ENCODE results near the gene NTN1. TPM values are rescaled to one million over a fixed set of nuclear protein-coding genes. Genes with fewer than 3 reads are reported as not detected.
"Not testable (repeated sequence)": the region's sequence is repeated elsewhere in the genome, so short reads cannot be mapped to it uniquely, and the experiment has no call there.

The NTN1 gene
- polyA plus RNA-seq, 4 donors: 2.0 to 10.7 (median 3.6) TPM

- no peak for DNase-seq (ENCODE audit: low read depth in 4 of 4, low spot score in 3 of 4)
Measured at GRCh38 chr17:9148905-9149525, 127.7 kb downstream of the NTN1 start.

DNA sequence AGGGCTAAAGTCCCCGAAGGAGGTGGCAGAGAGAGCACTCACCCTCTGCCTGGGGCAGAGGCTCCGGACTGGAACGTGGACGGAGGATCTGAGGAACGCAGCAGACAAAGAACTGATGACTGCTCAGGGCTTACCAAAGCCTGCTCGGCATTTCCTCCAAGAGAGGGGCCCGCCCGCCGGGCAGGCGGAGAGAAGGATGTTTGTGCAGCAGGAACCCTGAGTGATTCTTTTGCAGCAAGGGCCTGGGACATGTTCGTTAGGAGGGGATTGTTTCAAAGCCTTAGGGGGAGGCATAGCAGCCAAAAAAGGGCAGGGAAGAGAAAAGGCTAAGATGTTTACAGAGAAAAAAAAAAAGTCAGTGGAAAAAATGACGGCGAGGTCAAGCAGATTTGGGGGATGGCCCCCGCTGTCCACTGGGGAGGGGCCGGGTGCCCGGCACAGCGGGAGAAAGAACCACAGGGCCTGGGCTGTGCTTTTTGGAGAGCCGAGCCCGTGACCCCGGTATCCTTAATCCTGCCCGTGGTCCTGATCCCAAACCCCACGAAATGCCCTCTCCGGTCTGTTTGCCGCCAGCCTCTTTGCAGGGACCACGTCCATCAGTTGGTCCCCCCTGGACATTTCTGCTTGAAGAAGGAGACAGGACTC, 129.3 kb downstream of the NTN1 start:
- no peak for DNase-seq (ENCODE audit: low read depth in 4 of 4, low spot score in 3 of 4)

DNA sequence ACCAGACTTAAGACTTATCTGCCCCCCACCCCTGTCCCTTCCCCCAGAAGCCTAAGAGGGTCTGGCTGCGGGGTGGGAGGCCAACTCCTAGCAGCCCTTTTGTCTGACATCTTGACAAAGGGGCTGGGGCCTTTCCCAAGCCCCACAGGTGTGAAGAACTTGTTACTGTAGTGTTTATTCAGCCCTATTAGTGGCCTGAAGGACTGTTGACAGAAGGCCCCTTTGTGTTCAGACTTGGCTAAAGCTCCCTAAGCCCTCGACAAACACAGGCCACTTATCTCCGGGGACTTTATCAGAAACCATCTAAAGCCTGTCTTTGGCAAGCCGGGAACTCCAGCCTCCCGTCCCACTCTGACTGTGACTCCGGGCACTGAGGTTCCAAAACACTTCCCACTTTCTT, 129.8 kb downstream of the NTN1 start:
- DNase-seq (ENCODE audit: low read depth in 4 of 4, low spot score in 3 of 4): no peak

DNA sequence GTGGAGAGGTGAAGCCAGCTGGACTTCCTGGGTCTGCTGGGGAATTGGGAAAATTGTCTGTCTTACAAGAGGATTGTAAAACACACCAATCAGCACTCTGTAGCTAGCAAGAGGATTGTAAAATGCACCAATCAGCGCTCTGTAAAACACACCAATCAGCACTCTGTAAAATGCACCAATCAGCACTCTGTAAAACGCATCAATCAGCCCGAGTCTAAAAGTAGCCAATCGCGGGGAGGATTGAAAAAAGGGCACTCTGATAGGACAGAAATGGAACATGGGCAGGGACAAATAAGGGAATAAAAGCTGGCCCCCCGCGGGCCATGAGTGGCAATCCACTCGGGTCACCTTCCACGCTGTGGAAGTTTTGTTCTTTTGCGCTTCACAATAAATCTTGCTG, 130.4 kb downstream of the NTN1 start:
- DNase-seq (ENCODE audit: low read depth in 4 of 4, low spot score in 3 of 4): not testable (repeated sequence)

GRCh38 chr17:9158544-9159452, 137.5 kb downstream of the NTN1 start:
- no peak for DNase-seq (ENCODE audit: low read depth in 4 of 4, low spot score in 3 of 4)

DNA sequence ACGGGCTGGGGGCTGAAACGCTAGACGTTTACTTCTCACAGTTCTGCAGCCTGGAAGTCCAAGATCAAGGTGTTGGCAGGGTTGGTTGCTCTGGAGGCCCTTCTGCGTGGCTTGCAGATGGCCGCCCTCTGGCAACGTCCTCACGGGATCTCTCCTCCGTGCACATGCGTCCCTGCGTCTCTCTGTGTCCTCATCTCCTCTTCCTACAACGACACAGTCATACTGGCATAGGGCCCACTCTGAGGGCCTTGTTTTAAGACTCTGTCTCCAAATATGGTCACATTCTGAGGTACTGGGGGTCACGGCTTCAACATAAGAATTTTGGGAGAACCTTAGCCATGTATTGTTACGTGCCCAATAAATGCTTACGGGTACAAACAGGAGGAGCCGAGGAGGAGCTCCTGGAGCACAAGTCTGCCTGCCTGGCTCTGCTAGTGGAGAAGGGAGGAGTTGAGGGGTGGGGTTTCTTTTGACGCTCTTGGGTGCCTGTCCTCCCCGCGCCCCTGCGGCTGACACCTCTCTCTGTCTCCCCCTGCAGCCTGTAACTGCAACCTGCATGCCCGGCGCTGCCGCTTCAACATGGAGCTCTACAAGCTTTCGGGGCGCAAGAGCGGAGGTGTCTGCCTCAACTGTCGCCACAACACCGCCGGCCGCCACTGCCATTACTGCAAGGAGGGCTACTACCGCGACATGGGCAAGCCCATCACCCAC, 141.1 kb downstream of the NTN1 start:
- DNase-seq (ENCODE audit: low read depth in 4 of 4, low spot score in 3 of 4): no peak

GRCh38 chr17:9166788-9167187, 145.5 kb downstream of the NTN1 start:
- no peak for DNase-seq (ENCODE audit: low read depth in 4 of 4, low spot score in 3 of 4)

DNA sequence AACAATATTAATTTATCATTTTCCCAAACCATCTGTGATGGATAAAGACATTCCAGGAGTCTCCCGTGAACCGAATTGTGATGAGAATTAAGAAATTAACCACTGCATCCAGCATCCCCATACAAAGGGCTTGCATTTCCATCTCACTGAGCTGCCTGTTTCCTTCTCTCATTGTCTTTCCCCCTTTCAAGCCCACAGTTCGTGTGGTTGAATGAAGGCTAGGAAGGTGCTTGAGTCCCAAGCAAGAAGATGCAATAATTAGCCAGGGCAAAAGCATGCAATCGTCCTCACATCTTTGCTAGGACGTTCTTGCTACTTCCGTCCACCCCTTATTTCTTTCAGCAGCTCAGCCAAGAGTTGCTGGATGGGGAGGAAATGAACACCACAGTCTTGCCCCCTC, 146.1 kb downstream of the NTN1 start:
- no peak for DNase-seq (ENCODE audit: low read depth in 4 of 4, low spot score in 3 of 4)

GRCh38 chr17:9169116-9169515, 147.8 kb downstream of the NTN1 start:
- DNase-seq (ENCODE audit: low read depth in 4 of 4, low spot score in 3 of 4): no peak

- no peak for DNase-seq (ENCODE audit: low read depth in 4 of 4, low spot score in 3 of 4)
Measured at GRCh38 chr17:9170336-9170735, 149.0 kb downstream of the NTN1 start.

DNA sequence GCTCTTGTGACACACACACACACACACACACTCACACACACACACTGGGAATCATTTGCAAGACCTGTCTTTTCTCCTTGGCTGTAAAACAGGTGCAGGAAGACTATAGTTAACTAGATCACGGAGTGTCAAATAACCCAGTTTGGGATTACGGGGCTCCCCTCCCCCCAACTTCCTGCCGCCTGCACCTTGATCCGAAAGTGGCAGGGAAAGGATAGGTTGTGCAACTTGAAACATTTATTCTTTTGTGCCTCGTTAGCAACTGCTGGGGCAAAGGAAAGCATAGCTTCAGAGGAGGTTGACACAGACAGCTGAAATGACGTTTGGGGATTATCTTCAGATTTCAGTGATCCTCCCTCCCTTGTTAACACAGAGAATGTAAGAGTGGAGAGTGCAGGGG, 149.5 kb downstream of the NTN1 start:
- no peak for DNase-seq (ENCODE audit: low read depth in 4 of 4, low spot score in 3 of 4)

GRCh38 chr17:9173386-9173983, 152.2 kb downstream of the NTN1 start:
- no peak for DNase-seq (ENCODE audit: low read depth in 4 of 4, low spot score in 3 of 4)

- no peak for DNase-seq (ENCODE audit: low read depth in 4 of 4, low spot score in 3 of 4)
Measured at GRCh38 chr17:9174312-9174711, 153.0 kb downstream of the NTN1 start.

DNA sequence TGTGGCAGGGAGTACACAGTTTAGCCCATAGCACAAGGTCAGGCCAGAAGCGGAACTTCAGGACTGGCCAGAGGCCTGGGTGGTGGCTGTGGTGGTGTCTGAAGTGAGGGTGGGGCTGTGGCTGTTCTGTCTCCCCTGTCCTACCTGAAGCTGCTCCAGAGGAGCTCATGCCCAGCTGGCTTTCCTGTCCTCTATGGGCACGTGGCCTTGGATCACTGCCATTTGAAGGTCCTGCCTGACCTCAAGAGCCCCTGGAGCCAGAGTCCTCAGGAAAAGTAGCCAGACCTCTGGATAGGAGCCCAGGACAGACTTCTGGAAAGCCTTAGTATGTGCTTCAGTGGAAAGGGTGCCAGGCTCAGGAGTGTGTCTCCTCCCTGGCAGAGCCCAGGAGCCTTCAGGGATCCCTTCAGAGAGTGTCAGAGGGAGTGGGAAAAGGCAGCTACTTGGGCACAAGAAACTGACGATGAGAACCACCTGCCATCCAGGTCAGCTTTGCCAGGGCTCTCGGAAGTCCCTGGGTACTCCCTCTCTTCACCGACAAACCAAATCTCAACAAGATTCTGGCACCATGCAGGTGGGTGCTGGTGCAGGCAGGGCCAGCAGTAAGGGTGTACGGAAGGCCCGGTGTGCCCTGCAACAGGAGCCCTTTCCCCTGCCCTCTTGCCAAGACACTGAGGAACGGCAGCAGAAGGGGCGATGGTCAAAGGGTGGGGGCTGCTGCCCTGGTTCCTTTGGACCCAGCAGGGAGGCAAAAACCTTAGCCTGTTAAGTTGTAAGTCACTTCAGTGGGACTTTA, 153.7 kb downstream of the NTN1 start:
- no peak for DNase-seq (ENCODE audit: low read depth in 4 of 4, low spot score in 3 of 4)

GRCh38 chr17:9175700-9176467, 154.6 kb downstream of the NTN1 start:
- no peak for DNase-seq (ENCODE audit: low read depth in 4 of 4, low spot score in 3 of 4)

- no peak for DNase-seq (ENCODE audit: low read depth in 4 of 4, low spot score in 3 of 4)
Measured at GRCh38 chr17:9177212-9177611, 155.9 kb downstream of the NTN1 start.

- DNase-seq (ENCODE audit: low read depth in 4 of 4, low spot score in 3 of 4): no peak
Measured at GRCh38 chr17:9178319-9178718, 157.0 kb downstream of the NTN1 start.

DNA sequence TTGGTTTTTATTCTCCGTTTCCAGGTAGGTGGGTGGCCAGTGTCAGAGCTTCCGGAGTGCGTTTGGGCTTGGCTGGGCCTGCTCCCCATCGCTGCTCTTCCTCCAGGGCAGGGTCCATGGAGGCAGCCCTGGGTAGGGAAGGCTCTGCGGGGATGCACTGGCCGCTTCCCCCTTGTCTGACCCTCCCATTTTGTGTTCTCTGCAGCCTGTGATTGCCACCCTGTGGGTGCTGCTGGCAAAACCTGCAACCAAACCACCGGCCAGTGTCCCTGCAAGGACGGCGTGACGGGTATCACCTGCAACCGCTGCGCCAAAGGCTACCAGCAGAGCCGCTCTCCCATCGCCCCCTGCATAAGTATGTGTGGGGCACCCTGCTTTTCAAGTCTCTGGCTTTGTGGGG, 158.3 kb downstream of the NTN1 start:
- DNase-seq (ENCODE audit: low read depth in 4 of 4, low spot score in 3 of 4): no peak

- no peak for DNase-seq (ENCODE audit: low read depth in 4 of 4, low spot score in 3 of 4)
Measured at GRCh38 chr17:9181640-9182039, 160.3 kb downstream of the NTN1 start.
